GM19025 (cell line): ENCODE measurements around the gene ONECUT1.

Experiments used
- ATAC-seq: cut with Tn5 transposase; IDR thresholded peaks from one replicate; pipeline ENCODE4 v1.9.1; 2021; ENCODE audit warnings: mild to moderate bottlenecking, low read depth, moderate library complexity; ENCODE audit not compliant: unreplicated experiment

Gene ONECUT1

GRCh38 chr15:52783929-52784798 is 6.0 kb downstream of the ONECUT1 start:
- ATAC-seq, result no peak

- ATAC-seq, result no peak
Observed at GRCh38 chr15:52783191-52783829, 6.8 kb downstream of the ONECUT1 start.

- no peak for ATAC-seq
Observed at GRCh38 chr15:52782514-52782913, 7.6 kb downstream of the ONECUT1 start.

GRCh38 chr15:52780172-52780980 is 9.8 kb downstream of the ONECUT1 start:
- peak; percentile 57 for ATAC-seq

- no peak for ATAC-seq
Observed at GRCh38 chr15:52778457-52778856, 11.7 kb downstream of the ONECUT1 start.

- no peak for ATAC-seq
Observed at GRCh38 chr15:52772766-52773165, 17.4 kb downstream of the ONECUT1 start.

- no peak for ATAC-seq
Observed at GRCh38 chr15:52765785-52766184, 24.4 kb downstream of the ONECUT1 start.

- no peak for ATAC-seq
Observed at GRCh38 chr15:52764731-52765130, 25.4 kb downstream of the ONECUT1 start.

- no peak for ATAC-seq
Observed at GRCh38 chr15:52762621-52763020, 27.5 kb downstream of the ONECUT1 start.

GRCh38 chr15:52760562-52760961 is 29.6 kb downstream of the ONECUT1 start:
- ATAC-seq, result no peak

GRCh38 chr15:52759969-52760368 is 30.2 kb downstream of the ONECUT1 start:
- no peak for ATAC-seq

- ATAC-seq, result no peak
Observed at GRCh38 chr15:52757496-52757895, 32.6 kb downstream of the ONECUT1 start.

- no peak for ATAC-seq
Observed at GRCh38 chr15:52751522-52751921, 38.6 kb downstream of the ONECUT1 start.

GRCh38 chr15:52749258-52749657 is 40.9 kb downstream of the ONECUT1 start:
- peak; percentile 81 for ATAC-seq

GRCh38 chr15:52746162-52746757 is 43.9 kb downstream of the ONECUT1 start:
- no peak for ATAC-seq

- no peak for ATAC-seq
Observed at GRCh38 chr15:52745326-52746161, 44.6 kb downstream of the ONECUT1 start.

- ATAC-seq, result no peak
Observed at GRCh38 chr15:52738311-52738710, 51.8 kb downstream of the ONECUT1 start.

GRCh38 chr15:52737720-52738119 is 52.4 kb downstream of the ONECUT1 start:
- no peak for ATAC-seq

- peak; percentile 78 for ATAC-seq
Observed at GRCh38 chr15:52735231-52736089, 54.7 kb downstream of the ONECUT1 start.
